Body of pancreas (tissue), 4 donors: ENCODE measurements around the gene APLP2.

Source experiments
- POLR2A ChIP-seq, 3 donors: fragments of 450-650 bp; IDR thresholded peaks; one replicate each; pipeline ENCODE4 v1.6.1; 2016; ENCODE audit warnings: antibody characterized with exemption in 3 of 3, mild to moderate bottlenecking in 2 of 3
- TF ChIP-seq, protein P1 (sequence below), 7 experiments: fragments of 450-650 bp in 4 of 7; fragments of 200-600 bp in 3 of 7; sonication (generic) in 3 of 7; IDR thresholded peaks; one replicate each; pipeline ENCODE4 v1.5.1; 2016 to 2019; ENCODE audit warnings: antibody characterized with exemption in 7 of 7

DNA sequence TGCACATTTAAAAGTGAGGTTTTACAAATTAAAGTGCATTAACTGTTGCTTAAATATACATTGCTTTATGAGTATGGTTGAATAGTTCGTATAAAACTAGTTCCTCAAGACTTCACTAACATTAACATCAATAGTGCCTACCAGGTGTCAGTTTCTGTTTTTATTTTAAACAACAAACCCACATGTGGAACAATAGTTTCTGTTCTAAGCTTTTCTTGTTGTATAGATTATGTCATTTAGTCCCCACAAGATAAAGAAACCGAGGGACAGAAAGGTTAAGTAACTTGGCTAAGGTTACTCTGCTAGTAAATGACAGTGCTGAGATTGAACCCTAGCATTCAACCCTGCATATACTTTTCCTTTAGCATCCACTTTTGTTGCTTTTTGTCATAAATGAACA, 48.5 kb downstream of the APLP2 start:
- TF ChIP-seq, protein P1, sequence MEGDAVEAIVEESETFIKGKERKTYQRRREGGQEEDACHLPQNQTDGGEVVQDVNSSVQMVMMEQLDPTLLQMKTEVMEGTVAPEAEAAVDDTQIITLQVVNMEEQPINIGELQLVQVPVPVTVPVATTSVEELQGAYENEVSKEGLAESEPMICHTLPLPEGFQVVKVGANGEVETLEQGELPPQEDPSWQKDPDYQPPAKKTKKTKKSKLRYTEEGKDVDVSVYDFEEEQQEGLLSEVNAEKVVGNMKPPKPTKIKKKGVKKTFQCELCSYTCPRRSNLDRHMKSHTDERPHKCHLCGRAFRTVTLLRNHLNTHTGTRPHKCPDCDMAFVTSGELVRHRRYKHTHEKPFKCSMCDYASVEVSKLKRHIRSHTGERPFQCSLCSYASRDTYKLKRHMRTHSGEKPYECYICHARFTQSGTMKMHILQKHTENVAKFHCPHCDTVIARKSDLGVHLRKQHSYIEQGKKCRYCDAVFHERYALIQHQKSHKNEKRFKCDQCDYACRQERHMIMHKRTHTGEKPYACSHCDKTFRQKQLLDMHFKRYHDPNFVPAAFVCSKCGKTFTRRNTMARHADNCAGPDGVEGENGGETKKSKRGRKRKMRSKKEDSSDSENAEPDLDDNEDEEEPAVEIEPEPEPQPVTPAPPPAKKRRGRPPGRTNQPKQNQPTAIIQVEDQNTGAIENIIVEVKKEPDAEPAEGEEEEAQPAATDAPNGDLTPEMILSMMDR (IDR thresholded peaks at IDR 0.05): no peak
- TF ChIP-seq POLR2A (IDR thresholded peaks at IDR 0.05): no peak
